HAP-1 (cell line): ENCODE measurements around the gene LILRA6.
"Not testable (repeated sequence)": the region's sequence is repeated elsewhere in the genome, so short reads cannot be mapped to it uniquely, and the experiment has no call there.

Experiments
- DNase-seq, 2 experiments: peaks; one replicate each; pipeline ENCODE4 v3.0.0-alpha.2; 2016 to 2020; ENCODE audit warnings: low spot score in 2 of 2
- H3K27me3 ChIP-seq: fragments of 250-450 bp; sonication (Bioruptor Pico); 2 replicates; pipeline ENCODE4 v1.5.1; 2020; ENCODE audit warnings: low read depth, mild to moderate bottlenecking, moderate library complexity
- H3K36me3 ChIP-seq: fragments of 250-450 bp; sonication (Bioruptor Pico); replicated peaks from 2 replicates; pipeline ENCODE4 v1.5.1; 2020; ENCODE audit warnings: mild to moderate bottlenecking
- H3K4me1 ChIP-seq: fragments of 250-450 bp; sonication (Bioruptor Pico); 2 replicates; pipeline ENCODE4 v1.5.1; 2020; ENCODE audit warnings: mild to moderate bottlenecking
- H3K4me3 ChIP-seq: fragments of 250-450 bp; sonication (Bioruptor Pico); 2 replicates; pipeline ENCODE4 v1.5.1; 2020; ENCODE audit warnings: mild to moderate bottlenecking, moderate library complexity
- H3K9me3 ChIP-seq: fragments of 250-450 bp; sonication (Bioruptor Pico); 2 replicates; pipeline ENCODE4 v1.5.1; 2020; ENCODE audit warnings: mild to moderate bottlenecking, moderate library complexity
- in situ Hi-C: fragments of 300-500 bp; cut with MboI; formaldehyde crosslinking; loops from 3 replicates; pipeline ENCODE4 v1.14.3; 2020; ENCODE audit warnings: low sequenced_read_pairs, inconsistent platforms, mixed read lengths

LILRA6 gene

DNA sequence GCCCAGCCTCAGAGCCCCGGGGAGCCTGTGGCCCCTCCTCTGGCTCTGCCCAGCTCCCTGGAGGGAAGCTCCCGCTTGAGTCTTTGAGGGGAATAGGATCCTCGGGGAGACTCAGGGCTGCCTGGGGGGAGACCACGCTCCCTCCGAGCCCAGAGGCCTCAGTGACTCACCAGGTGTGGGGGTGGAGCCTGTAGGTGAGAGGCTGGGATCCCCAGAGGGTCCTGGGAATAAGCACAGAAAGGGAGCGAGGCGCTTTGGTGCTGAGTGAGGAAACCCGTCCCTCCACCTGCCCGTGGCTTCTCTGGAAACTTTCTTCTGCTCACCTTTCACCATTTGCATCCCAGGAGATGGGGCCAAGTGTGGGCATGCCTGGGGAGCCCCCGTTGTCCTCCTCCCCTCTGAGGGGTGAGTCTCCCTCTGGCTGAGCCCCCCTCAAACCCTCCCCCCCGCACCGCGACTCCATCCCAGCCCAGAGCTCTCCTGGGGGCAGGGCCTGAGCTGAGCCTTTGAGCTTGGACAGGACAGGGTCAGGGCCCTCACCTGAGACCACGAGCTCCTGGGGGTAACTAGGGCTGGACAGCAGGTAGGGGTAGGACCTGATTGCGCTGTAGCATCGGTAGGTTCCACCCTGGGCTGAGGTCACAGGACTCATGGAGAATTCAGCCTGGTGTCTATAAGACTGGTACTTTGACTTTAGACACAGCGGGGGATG lies 11.8 kb upstream of the LILRA6 start:
- no peaks in the 10 kb centered on the region for H3K9me3 ChIP-seq
- no peaks in the 10 kb centered on the region for H3K36me3 ChIP-seq
- no peaks in the 10 kb centered on the region for H3K4me1 ChIP-seq
- no peak overlapping the region for H3K4me3 ChIP-seq
- no peak for DNase-seq
- in situ Hi-C loops, result no loop called here
- peaks cover 46% of the 10 kb centered on the region for H3K27me3 ChIP-seq

DNA sequence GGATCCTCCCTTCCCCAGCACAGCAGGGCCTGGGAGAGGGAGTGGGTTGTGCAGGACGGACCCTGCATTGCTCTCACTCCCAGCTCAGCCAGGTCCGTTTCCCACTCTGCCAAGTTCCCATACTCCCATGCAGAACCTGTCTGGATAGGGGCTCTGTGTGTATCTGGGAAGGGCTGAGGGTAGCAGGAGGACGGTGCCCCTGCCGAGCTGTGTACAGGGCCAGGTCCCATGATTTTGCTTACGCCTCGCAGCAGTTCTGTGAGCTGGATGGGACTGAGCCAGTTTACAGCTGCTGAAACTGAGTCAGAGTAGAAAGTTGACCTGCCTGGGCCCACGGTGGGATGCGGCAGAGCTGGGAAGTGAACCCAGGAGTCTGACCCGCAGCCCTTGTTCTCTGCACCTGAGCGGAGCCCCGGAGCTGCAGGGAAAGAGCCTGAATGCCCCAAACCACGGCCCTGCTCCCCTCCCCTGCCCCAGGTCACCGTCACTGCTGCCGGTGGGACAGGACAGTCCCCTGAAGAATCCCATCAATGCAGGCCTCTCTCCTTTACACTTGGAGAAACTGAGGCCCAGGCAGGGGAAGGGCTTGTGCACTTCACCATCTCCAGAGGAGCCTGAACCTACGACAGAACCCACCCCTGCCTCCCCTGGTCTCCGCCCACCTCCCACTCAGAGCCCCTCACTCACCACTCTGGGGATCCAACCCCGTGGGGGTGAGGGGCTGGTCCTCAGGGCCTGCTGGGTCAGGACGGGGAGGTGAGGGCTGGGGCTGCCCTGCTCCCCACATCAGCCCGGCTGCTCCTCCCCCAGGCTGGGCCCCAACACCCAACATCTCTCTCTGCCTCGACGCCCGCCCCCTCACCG lies 11.0 kb upstream of the LILRA6 start:
- no peak overlapping the region for H3K4me3 ChIP-seq

DNA sequence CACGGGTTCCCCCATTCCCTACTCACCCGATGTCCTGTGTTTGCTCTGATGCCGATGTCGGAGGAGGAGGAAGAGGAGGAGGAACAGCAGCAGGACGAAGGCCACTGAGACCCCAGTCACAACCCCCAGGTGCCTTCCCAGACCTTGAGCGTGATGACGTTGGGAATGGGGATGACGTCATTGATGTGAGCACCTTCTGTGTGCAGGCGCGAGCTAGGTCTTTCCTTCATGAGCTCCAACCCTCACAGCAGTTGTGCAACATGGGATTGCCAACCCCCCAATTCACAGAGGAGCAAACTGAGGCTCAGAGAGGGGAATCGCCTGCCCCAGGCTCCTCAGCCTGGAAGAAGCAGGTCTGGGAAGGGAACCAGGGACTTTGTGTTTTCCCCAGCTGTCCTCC lies 10.3 kb upstream of the LILRA6 start:
- no peak for DNase-seq
- Histone ChIP-seq H3K36me3 (no peaks in the 10 kb centered on the region), H3K4me3 (no peak overlapping the region), H3K9me3 (no peaks in the 10 kb centered on the region), H3K27me3 (peaks cover 54% of the 10 kb centered on the region), H3K4me1 (no peaks in the 10 kb centered on the region)
- in situ Hi-C loops, result no loop called here

More for the DNA sequence above, 11.0 kb upstream of the LILRA6 start:
- peaks cover 48% of the 10 kb centered on the region for H3K27me3 ChIP-seq
- no peaks in the 10 kb centered on the region for H3K9me3 ChIP-seq
- in situ Hi-C loops, result no loop called here
- no peak for DNase-seq
- no peaks in the 10 kb centered on the region for H3K36me3 ChIP-seq
- no peaks in the 10 kb centered on the region for H3K4me1 ChIP-seq

DNA sequence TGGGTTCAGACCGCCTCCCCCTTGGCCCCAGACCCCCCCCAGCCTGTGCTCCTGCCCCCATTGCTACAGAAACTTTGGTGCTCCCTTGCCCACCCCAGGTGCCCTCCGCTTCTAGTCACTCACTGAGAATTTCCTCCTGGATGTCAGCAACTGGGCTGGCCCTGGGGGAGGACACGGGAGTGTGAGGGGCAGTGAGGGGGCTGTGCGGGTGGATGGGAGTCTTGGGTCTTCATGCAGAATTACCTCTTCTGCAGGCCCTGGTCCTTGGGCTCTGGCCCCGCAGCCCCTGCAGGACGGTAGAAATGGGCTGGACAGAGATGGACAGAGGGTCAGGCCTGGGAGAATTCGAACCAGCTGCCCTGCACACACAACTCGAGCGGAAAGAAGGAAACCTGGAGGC lies 9.7 kb upstream of the LILRA6 start:
- DNase-seq, result no peak
- Histone ChIP-seq H3K4me3 (no peak overlapping the region), H3K4me1 (no peaks in the 10 kb centered on the region), H3K36me3 (no peaks in the 10 kb centered on the region), H3K9me3 (no peaks in the 10 kb centered on the region), H3K27me3 (peaks cover 49% of the 10 kb centered on the region)
- in situ Hi-C loops, result no loop called here

DNA sequence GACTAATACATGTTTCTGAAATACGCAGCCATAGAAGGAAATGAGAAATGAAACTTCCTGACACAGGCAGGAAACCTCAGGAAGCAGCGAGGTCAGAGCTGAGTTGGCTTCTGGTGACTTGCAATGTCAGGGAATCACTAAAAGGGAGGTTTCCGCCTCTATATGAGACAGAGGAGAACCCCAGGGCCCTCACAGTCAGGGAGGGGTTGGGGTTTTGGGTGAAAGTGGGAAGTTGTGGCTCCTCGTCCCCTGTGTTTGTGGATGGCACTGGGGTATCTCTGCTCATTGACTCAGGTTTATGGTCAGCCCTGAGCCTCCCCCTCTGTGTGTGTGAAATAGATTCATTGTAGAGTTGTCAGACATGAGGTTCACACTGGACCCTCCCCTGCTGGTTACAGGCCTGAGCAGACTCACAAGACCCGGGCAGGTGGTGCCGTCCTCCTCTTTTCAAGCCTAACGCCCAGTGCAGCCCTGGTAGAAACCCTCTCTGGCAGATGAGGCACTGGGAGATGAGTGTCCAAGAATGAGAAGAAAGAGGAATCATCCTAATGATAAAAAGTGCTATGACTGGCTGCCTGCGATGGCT lies 5.5 kb upstream of the LILRA6 start:
- Histone ChIP-seq H3K4me3 (no peak overlapping the region), H3K9me3 (no peaks in the 10 kb centered on the region), H3K27me3 (peaks cover 35% of the 10 kb centered on the region), H3K36me3 (no peaks in the 10 kb centered on the region), H3K4me1 (no peaks in the 10 kb centered on the region)
- no peak for DNase-seq
- in situ Hi-C loops, result no loop called here

DNA sequence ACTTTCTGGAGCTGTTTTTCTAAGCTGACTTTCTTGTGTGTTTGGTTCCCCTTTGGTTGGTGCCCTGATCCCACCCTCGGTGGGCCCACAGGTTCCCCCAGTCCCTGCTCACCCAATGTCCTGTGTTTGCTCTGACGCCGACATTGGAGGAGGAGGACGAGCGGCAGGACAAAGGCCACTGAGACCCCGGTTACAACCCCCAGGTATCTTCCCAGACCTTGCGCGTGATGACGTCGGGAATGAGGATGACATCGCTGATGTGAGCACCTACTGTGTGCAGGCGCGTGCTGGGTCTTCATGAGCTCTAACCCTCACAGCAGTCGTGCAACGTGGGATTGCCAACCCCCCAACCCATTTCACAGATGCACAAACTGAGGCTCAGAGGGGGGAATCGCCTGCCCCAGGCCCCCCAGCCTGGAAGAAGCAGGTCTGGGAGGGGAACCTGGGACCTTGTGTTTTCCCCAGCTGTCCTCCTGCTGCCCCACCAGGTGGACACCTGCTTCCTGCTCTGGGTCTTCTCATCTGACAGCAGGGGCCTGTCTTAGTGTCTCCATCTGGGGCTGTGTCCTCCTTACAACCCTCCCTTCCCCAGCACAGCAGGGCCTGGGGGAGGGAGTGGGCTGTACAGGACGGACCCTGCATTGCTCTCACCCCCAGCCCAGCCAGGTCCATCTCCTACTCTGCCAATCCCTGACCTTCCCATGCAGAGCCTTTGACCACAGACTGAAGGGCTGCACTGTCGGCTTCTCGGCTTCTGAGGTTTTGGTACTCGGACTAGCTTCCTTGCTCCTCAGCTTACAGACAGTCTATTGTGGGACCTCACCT lies 4.7 kb upstream of the LILRA6 start:
- no peak for DNase-seq
- no peaks in the 10 kb centered on the region for H3K36me3 ChIP-seq
- H3K4me1 ChIP-seq, result no peaks in the 10 kb centered on the region
- peaks cover 28% of the 10 kb centered on the region for H3K27me3 ChIP-seq
- no peak overlapping the region for H3K4me3 ChIP-seq
- H3K9me3 ChIP-seq, result no peaks in the 10 kb centered on the region
- in situ Hi-C loops, result no loop called here

DNA sequence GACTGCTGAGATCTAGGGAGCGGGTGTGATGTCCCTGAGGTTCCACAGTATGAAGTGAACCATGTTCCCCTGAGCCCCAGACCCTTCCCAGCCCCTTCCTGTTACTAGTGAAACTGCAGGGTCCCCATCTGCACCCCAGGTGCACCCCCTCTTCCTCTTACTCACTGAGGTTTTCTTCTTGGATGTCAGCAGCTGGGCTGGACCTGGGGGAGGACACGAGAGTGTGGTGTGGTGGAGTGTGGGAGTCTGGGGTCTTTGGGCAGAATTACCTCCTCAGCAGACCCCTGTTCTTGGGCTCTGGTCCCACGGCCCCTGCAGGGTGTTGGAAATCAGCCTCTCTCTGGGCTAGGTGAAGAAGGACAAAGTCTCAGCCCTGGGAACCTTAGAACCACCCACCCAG lies 3.3 kb upstream of the LILRA6 start:
- H3K36me3 ChIP-seq, result no peaks in the 10 kb centered on the region
- H3K4me1 ChIP-seq, result no peaks in the 10 kb centered on the region
- in situ Hi-C loops, result no loop called here
- no peak overlapping the region for H3K4me3 ChIP-seq
- H3K27me3 ChIP-seq, result peaks cover 25% of the 10 kb centered on the region
- H3K9me3 ChIP-seq, result no peaks in the 10 kb centered on the region
- no peak for DNase-seq

DNA sequence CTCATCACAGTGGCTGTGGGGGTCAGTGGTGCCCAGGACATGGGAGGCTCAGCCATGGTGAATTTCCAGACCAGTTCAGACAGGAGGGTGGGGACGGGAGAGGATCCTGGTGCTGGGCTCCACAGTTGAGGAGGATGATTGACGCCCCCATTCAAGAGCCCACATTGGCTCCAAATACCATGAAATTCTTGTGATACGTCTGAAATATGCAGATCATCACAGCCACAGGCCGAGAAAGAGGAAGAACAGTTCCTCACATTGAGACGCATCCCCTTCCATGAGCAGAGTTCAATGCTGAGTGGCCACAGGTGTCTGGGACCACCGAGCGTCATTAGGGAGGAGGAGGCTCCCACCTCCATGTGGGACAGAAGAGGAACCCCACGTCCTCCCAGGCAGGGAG lies 1.2 kb upstream of the LILRA6 start:
- H3K9me3 ChIP-seq, H3K27me3 ChIP-seq, DNase-seq, H3K4me3 ChIP-seq, in situ Hi-C loops, H3K36me3 ChIP-seq, H3K4me1 ChIP-seq: not testable (repeated sequence)

DNA sequence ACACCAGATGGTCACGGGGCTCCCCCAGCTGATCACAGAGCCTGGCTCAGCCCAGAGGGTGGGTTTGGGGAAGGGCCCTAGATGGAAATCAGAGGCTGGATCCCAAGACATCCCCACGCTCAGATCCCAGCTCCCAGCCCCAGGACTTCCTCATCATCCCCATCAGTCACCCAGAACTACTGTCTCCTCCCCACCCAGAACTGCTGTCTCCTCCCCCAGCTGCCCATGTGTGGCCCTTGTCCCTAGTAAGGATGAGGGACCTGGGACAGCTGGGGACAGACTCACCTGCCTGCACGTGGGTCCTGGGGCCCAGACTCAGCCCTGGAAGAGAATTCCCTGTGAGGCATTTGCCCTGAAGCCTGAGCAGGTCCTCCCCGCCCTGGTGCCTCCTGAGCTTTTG lies 356 bp downstream of the LILRA6 start:
- H3K36me3 ChIP-seq, DNase-seq, H3K4me1 ChIP-seq, H3K4me3 ChIP-seq, H3K27me3 ChIP-seq, in situ Hi-C loops, H3K9me3 ChIP-seq: not testable (repeated sequence)

DNA sequence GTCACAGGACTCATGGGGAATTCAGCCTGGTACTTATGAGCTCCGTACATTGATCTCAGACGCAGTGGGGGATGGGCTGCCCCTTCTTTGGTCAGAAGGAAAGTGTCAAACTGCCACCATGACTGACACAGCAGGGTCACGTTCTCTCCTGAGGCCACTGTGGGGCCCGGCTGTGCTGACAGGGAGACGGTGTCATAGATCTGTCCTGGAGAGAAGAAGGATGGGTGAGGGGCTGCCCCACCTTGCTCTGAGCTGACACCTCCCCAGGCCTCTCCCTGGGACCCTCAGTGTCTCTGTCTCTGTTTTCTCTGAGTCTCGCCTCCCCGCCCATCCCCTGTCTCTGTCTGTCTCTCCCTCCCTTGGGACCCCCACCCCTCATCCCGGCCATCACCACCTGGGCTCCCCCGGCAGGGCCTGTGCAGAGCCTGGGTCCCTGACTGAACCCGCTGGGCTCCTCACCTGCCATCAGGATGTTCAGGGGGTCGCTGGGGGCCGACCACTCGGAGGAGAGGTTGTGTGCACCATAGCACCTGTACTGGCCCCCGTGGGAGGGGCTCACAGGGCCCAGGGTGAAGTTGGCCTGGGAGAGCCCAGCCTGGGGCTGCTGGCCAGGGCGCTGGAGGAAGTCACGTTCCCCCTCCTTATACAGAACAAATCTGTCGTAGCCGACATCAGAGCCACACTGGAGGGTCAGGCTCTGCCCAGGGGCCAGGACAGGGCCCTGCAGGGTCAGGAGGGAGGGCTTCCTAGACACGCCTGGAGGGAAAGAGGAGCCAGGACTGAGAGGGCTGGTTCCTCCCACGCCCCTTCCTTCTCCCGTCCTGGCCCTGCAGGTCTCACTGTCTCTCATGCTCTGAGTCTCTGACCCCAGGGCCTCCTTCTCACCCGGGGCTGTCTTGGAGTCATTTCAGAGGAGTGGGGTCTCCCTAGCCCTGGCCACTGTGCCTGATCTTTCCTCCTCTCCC lies 1.9 kb downstream of the LILRA6 start:
- H3K9me3 ChIP-seq, H3K27me3 ChIP-seq, in situ Hi-C loops, H3K4me1 ChIP-seq, H3K4me3 ChIP-seq, DNase-seq, H3K36me3 ChIP-seq: not testable (repeated sequence)

DNA sequence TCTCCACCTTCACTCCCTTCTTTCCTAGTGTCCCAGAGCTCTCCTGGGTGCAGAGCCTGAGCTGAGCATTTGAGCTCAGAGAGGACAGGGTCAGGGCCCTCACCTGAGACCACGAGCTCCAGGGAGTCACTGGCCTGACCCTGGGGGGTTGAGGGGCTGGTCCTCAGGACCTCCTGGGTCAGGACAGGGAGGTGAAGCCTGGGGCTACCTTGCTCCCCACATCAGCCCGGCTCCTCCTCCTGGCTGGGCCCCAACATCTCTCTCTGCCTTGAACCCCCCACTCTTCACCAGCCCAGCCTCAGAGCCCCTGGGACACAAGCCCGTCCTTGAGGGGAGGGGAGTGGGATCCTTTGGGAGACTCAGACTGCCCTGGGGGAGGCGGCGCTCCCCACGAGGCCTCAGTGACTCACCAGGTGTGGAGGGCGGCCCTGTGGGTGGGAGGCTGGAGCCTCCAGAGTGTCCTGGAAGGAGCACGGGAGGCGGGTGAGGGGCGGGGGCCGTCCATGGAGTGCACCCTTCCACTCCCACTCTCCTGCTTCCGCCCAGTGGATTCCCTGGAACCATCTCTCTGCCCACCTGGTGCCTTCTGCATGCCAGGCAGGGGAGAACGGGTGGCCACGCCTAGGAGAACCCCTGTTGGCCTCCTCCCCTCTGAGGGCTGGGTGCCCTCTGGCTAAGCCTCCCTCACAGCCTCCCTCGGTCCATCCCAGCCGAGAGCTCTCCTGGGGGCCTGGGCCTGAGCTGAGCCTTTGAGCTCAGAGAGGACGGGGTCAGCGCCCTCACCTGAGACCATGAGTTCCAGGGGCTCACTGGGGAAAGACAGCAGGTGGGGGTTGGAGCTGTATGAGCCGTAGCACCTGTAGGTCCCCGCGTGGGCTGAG lies 2.9 kb downstream of the LILRA6 start:
- H3K27me3 ChIP-seq, in situ Hi-C loops, H3K4me3 ChIP-seq, H3K36me3 ChIP-seq, H3K4me1 ChIP-seq, H3K9me3 ChIP-seq, DNase-seq: not testable (repeated sequence)

DNA sequence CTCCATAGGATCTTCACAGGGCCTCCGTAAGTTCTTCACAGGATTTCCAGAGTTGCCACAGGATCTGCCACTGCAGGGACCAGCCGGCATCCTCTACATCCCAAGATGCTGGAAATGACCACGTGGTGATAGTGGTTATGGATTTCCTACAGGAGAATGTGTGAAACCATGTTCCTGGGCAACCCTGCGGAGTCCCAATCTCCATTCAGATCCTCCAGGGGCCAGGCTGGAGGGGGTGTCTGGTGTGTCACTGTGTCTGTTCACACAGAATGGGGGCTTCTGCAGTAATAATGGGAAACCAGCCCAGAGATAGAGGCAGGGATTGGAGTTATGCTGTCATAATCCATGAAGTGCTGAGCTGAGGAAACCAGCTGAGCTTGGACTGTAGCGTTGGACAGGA lies 8.6 kb downstream of the LILRA6 start:
- in situ Hi-C loops, result no loop called here
- Histone ChIP-seq H3K4me1 (no peaks in the 10 kb centered on the region), H3K27me3 (no peaks in the 10 kb centered on the region), H3K36me3 (no peaks in the 10 kb centered on the region), H3K4me3 (no peak overlapping the region), H3K9me3 (no peaks in the 10 kb centered on the region; the same call in 1 of the 2 replicates)
- DNase-seq, result no peak
